Activated CD4-positive, alpha-beta T cell treated with anti-CD3 and anti-CD28 coated beads, Interleukin-2, amount 50 U/mL, for 48 hours (primary cell): ENCODE results near the gene ADK.

ENCODE experiments used
- DNase-seq, 2 experiments: peaks; one replicate each; pipeline ENCODE4 v3.0.0-alpha.2; 2020

ADK gene

DNA sequence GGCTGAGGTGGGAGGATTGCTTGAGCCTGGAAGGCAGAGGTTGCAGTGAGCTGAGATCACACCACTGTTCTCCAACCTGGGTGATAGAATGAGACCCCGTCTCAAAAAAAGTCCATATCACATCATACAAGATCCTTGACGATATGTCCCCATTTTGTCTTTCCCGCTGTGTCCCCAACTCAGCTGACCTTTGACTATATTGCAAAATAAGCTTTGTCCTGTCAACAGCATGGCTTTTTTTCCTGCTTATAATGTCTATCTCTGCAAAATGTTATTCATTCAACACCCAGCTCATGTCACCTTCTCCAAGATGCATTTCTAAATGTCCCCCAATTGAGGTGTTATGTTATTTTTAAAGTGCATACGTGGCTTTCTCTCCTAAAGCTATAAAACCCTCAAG lies 539.4 kb downstream of the ADK start:
- DNase-seq: no peak

DNA sequence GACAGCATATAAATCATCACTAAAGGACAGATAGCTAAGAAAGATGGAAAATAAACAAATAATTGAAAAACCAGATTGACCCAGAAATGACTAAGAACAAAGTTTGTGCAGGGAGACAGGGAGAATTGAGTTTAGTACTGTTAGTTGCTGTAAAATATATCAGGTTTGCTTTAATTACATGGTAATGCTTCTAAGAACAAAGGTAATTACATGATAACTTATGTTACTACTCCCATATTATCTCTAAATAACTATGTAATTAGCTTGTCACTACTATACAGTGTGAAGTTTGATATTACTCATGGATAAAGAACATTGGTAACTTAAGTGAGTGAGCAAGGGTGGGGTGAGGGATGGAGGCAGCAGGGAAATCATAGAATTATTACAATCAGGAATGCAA lies 540.1 kb downstream of the ADK start:
- no peak for DNase-seq

- no peak for DNase-seq
These were observed 553.8 kb downstream of the ADK start for GRCh38 chr10:74704629-74705357.

DNA sequence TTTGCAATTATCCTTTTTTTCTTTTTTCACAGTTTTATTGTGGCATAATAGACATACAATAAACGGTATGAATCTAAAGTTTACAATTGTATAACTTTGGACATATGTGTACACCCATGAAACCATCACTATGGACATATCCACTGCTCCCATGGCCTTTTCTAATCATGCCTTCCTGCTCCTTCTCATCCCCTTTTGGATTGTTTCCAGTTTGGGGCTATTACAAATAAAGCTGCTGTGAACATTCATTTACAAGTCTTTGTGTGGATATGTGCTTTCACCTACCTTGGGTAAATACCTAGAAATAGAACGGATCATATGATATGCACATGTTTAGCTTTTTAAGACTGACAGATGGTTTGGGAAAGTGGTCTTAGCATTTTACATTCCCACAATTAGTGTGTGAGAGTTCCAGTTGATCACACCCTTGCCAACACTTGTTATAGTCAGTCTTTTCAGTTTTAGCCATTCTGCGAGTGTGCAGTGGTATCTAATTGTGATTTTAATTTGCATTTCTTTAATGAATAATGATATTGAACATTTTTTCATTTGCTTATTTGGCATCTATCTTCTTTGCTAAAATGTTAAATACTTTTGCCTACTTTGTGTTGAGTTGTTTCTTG lies 554.4 kb downstream of the ADK start:
- no peak for DNase-seq

DNA sequence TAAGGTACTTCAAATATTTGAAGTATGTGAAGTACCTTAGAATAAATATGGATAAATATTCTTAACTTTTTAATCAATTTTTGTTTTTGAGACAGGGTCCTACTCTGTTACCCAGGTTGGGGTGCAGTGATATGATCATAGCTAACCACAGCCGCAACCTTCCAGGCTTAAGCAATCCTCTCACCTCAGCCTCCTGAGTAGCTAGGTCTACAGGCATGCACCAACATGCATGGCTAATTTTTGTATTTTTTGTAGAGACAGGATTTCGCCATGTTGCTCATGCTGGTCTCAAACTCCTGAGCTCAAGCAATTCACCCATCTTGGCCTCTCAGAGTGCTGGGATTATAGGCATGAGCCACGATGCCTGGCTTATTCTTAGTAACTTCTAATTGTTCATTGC lies 555.9 kb downstream of the ADK start:
- DNase-seq: no peak

GRCh38 chr10:74708246-74708645 lies 557.2 kb downstream of the ADK start:
- no peak for DNase-seq

DNA sequence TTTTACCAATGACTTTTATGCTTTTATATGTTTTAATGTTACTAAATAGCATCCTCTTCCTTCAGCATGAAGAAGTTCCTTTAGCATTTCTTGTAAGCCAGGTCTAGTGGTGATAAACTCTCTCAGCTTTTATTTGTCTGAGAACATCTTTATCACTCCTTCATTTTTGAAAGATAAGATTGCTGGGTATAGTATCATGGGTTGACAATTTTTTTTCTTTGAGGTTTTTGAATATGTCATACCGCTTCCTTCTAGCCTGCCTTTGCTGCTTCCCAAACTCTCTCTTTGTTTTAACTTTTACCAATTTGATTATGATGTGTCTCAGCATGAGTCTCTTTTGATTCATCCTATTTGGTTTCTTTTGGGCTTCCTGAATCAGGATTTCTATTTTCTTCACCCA lies 567.2 kb downstream of the ADK start:
- no peak for DNase-seq

DNA sequence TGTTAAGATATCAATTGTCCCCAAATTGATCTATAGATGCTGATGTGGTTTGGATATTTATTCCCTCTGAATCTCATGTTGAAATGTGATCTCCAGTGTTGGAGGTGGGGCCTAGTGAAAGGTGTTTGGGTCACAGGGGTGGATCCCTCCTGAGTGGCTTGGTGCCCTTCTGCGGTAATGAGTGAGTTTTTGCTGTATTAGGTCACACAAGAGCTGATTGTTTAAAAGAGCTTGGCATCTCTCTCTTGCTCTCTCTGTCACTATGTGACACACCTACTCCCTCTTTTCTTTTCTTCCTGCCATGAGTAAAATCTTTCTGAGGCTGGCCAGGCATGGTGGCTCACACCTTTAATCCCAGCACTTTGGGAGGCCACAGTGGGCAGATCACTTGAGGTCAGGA lies 577.2 kb downstream of the ADK start:
- no peak for DNase-seq

- no peak for DNase-seq
These were observed 579.2 kb downstream of the ADK start for GRCh38 chr10:74730246-74730645.

DNA sequence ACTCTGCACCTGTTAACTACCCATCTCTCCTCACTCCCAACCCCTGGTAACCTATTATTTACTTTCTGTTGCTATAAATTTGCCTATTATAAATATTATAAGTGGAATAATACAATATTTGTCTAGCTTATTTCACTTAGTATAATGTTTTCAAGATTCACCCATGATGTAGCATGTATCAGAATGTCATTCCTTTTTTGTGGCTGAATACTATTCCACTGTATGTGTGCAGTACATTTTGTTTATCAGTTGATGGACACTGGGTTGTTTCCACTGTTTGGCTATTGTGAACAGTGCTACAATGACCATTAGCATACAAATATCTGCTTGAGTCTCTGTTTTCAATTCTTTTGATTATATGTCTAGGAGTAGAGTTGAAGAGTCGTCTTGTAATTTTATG lies 582.6 kb downstream of the ADK start:
- DNase-seq: no peak

DNA sequence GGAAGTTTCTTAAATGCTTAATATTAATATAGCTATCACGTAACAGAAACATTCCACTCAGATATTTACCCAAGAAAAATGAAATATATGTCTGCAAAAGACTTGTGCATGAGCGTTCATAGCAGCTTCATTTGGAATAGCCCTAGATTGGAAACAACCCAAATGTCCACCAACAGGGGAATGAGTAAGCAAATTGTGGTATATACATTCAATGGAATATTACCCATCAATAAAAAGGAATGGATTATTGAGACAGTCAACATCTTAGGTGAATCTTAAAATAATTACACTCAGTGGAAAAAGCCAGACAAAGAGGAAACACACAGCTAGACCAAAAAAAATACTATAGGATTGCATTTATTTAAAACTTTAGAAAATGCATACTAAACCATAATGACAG lies 585.0 kb downstream of the ADK start:
- no peak for DNase-seq

DNA sequence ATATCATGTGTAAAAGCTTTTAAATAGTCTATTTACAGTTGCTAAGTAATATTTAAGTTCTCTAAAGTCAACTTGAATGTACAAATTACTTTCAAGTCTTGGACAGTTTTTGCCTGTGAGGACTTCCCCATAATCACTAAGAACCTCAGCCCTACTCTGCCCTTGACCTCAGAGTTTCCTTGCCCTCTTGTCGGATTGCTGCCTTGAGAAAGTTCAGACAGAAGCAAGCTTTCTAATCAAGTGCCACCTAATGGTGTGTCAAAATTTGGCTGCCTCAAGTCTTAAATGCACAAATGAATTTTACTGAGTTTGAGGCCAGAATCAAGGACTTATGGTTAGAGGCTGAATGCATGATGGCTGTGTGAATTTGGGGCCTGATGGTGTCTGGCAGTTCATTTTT lies 587.0 kb downstream of the ADK start:
- no peak for DNase-seq

DNA sequence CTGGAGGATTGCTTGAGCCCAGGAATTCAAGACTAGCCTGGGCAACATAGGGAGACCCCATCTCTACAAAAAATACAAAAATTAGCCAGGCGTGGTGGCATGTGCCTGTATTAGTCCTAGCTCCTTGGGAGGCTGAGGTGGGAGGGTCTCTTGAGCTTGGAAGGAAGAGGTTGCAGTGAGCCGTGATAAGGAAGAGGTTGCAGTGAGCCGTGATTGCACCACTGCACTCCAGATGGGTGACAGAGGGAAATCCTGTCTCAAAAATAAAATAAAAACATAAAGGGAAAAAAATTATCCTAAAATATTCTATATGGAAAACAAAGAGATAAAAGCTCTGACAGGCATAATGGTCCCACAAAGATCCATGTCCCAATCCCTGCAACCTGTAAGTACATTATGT lies 587.5 kb downstream of the ADK start:
- DNase-seq: no peak

GRCh38 chr10:74738985-74739567 lies 588.1 kb downstream of the ADK start:
- peak in 1 of 2 experiments; percentile 17 for DNase-seq

- DNase-seq: no peak
These were observed 592.4 kb downstream of the ADK start for GRCh38 chr10:74743401-74743800.

DNA sequence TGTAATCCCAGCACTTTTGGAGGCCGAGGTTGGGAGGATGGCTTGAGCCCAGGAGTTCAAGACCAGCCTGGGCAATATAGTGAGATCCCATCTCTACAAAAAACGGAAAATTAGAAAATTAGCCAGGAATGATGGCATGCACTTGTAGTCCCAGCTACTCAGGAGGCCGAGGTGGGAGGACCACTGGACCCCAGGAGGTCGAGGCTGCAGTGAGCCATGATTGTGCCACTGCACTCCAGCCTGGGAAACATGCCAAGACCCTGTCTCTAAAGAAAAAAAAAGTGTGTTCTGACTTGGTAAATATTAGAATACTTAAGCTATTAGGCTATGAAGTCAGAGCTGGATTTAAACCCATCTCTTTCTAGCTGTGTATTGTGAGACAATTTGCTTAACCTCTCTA lies 594.4 kb downstream of the ADK start:
- no peak for DNase-seq

- no peak for DNase-seq
These were observed 595.8 kb downstream of the ADK start for GRCh38 chr10:74746813-74747212.

DNA sequence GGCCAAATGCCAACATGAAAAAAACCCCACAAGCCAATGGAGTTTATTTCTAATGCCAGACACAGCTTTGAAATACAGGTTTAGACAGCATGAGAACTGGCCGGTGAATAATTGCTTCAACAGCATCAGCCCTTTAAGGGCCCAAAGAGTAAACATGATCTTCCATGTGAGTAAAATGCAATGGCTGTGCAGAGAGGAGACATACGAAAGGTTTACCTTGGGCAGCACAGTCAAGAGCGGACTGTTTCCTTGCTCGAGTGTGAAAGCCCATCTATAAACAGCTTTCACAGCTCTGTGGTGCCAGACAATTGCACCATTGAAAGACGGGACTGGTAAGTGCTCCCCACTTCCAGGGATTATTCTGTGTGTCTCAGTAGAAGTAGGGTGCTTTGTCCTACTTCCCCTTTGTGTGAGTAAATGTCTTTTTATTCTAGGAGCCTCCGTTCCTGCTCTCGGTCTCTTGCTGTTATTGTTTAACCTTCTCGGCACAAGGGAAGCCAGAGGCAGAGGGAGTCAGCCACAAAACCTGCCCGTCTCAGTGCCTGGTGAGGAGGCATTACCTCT lies 597.5 kb downstream of the ADK start:
- DNase-seq: no peak

DNA sequence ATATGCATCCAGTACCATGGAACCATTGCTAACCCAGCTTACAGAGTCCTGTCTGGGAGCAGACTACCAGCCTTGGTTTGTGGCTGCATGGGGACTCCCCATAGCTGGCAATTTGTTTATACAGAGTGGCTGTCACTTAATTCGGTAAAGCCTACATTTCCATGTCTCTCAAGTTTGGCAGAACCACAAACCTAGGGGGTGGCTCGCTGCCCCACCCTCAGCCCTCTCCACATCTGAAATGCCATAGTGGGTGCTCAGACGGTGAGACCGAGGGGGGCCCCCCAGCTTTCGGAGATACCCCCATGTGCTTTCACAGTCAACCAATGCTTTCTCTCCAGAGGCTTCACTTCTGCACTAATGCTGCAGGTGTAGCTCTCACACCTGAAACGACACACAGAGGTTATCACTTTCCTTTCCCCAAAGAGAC lies 599.8 kb downstream of the ADK start:
- no peak for DNase-seq

DNA sequence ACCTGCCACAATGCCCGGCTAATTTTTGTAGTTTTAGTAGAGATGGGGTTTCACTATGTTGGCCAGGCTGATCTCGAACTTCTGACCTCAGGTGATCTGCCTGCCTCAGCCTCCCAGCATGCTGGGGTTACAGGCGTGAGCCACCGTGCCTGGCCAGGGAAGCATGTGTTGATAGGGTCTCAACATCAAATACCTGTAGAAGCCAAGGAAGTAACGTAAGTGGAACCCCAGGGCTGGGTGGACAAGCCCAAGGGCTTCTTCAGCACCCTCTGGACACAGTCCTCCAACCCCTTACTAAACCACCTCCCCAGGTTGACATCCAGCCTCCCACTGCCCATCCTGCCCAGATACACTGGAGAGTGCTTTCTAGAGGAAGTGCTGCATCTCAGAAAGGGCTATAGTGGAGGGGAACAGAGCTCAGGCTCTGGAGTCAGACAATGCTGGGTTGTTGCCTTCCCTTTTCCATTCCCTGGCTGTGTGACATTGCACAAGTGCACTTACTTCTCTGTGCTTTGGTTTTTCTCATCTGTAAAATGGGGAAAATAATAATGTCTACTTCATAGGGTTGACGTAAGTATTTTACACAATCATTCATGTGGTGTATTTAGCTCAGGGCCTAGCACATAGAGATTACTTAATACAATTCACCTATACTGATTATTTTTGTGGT lies 601.5 kb downstream of the ADK start:
- DNase-seq: no peak

DNA sequence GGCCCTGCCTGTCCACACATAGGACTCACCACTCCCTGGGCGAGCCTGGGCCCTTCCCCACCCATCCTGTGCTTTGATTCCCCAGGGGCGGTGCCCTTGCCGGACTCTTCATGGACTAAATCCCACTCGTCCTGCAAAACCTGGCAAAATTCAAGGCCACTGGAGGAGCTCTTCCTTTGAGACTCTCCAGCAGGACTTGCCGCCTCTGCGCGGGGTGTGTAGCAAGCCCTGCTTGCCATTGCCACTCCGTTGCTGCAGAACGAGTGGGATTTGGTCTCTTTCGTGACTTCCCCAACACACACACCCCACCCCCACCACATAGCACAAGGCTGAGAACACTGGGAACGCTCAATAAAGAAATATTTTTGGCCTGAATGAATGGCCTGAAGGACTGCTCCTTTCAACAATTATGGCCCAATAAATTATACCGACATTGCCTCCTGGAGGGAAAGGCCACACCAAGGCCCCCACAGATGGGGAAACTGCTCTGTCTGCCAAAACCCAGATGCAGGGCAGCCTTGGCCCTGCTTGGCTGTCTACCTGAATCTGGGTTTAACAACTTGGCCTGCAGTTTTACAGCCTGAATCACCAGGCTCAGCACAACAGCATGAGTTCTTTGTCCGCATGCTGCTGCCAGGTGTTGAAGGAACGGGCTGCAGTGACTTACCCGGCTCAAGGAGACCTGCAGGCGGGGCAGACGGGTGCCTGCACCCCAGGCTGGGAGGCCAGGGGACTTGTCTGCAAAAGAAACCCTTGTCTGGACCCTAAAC lies 602.6 kb downstream of the ADK start:
- no peak for DNase-seq

- DNase-seq: no peak
These were observed 603.4 kb downstream of the ADK start for GRCh38 chr10:74754381-74754821.

GRCh38 chr10:74755273-74755672 lies 604.3 kb downstream of the ADK start:
- DNase-seq: no peak
